HG03378 (cell line): ENCODE data around the gene CDC42BPA.

Experiments used
- ATAC-seq: cut with Tn5 transposase; IDR thresholded peaks from one replicate; pipeline ENCODE4 v1.9.1; 2021; ENCODE audit warnings: mild to moderate bottlenecking, moderate library complexity; ENCODE audit not compliant: unreplicated experiment

The CDC42BPA gene

DNA sequence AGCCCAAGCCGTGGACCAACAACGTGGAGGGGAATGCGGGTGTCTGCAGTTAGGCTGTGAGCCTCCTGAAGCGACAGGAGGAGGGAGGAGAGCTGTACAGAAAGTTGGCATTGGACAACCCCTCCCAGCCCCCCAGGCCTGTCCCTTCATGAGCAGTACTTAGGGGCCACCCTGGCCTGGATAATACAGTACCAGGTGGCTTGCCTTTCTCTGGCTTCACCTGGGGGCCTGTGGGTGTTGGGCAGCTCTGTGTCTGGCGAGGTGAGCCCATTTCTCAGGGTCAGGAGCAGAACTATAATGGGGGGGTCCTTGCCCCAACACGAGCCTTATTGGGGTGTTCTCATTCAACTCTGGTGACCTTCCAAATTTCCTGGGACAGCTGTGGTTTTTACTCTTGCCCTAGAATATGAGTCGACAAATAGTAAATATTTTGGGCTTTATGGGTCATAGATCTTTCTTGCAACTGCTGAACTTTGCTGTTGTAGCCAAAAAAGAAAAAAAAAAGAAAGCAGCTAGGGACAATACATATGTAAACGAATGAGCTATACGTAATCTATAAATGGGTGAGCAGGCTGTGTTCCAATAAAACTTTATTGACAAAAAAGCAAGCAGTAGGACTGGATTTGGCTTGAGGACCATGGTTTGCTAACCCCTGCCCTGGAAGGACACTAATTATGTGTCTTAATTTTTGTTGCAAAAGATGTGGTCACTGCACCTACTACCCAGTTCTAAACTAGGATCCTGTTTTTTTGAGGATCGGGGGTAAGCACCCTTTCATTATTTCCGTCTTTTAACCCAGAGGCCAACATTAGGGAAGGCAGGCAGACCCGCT, 366.8 kb downstream of the CDC42BPA start:
- ATAC-seq = no peak

DNA sequence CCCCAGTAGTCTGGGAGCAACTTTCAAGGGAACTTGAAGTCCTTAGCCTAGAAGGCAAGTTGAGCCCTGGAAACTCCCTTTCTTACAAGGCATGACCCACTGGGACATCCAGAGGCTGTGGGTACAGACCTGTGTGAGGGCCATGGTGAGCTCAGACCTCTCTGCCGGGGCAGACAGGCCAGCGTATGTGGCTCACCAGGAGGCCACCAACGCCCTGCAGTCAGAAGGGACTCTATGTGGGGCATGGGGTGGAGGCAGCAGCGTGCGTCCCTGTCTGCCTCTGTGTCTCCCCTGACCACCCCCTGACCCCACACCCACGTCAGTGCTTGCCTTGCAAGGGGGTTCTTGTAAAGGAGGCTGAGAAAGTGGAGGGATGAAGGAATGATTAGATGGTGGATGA, 367.4 kb downstream of the CDC42BPA start:
- ATAC-seq = no peak

DNA sequence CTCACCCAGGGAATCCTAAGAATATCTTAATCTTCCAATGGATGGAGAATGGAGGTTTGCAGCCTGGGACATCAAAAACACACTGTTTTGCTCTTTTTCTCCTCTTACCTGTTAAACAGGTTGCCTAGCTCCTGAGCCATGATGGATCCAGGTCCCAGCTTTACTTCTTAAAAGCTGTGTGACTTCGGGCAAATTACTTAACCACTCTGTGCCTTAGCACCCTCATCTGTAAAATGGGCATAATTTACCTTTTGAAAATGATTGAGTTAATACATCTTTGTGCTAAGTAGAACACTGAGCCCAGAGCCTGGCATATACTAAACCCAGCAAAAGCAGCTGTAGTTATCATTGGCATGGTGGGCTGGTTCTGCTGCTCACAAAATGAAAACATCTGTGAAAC, 368.0 kb downstream of the CDC42BPA start:
- no peak for ATAC-seq

DNA sequence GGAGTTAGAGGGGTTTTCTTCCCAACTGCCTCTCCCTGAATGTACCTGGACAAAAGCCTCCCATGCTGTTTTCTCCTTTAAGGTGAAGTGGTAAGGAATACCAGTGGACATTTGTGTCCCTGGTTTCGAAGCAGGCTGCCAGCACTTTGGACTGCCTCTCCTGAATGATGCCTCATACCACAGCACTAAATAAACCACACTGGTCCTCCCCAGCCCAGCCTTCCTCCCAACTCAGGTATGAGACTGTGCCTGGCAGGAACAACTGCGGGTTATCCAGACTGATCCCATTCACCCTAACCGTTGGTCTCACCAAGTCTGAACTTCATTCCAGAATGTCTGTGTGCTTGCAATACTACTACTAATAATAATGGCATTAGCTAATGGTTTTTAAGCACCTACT, 368.9 kb downstream of the CDC42BPA start:
- no peak for ATAC-seq

DNA sequence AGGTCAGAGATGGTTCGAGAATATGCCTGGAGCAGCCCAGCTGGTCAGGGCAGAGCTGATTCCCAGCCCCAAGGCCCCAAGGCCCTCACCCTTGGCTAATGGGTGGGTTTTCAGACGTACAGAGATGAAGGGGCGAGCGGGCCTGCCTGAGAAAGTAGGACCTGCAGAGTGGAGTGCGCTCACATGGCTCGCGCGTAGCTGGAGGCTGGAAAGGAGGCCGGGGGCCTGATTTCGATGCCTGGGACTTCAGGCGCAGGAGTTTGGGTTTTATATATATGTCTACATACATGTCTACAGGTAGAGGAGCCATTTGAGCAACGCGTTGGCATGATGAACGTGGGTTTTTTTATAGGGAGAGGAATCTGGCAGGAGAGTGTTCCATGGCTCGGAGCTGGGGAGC, 369.3 kb downstream of the CDC42BPA start:
- ATAC-seq = no peak

DNA sequence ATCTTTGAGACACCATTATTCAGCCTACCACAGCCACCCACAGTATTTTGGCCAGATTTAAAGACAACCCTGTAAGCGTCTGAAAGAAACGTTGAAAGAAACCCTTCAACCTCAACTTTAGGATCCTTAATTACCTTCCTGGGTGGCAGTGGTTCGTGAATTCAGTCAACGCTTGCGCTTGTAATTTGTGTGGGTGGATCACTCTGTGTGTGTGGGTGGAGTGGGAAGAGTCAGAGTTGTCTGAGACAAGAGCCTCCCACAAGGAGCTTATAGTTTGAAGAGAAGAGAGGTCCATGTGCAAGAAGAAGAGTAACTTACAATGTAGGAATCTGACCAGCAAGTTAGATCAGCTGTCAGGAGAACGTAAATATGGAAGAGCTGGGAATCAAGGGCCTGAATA, 369.8 kb downstream of the CDC42BPA start:
- ATAC-seq = no peak

DNA sequence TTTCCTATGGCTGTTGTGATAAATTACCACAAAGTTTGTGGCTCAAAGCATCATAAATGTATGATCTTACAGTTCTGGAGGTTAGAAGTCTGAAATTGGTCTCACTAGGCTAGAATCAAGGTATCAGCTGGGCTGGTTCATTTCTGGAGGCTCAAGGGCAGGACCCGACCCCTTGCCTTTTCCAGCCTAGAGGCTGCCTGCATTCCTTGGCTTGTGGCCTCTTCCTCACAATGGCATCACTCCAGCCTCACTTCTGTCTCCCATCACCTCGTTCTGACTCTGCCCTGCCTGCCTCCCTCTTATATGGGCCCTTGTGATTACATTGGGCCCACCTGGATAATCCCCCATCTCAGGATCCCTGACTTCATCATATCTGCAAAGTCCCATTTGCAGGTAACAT, 370.2 kb downstream of the CDC42BPA start:
- no peak for ATAC-seq

DNA sequence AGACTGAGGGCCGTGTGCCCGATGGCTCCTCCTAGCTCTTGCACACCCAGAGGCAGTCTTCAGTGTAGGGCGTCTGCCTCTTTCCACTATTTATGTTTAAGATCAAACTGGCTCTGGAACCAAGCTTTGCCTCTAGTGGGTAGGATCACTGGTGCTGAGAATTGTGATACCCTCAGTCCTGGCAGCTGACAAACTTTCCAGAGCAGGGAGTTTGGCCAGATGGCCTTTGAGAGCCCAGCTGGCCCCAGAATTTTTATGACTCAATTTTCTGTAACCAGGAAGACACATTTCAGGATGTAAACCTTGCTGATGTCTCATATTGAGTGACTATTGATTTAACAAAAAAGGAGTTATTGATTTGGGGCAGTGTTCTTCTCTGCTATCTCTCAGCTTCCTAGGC, 371.5 kb downstream of the CDC42BPA start:
- ATAC-seq = no peak

DNA sequence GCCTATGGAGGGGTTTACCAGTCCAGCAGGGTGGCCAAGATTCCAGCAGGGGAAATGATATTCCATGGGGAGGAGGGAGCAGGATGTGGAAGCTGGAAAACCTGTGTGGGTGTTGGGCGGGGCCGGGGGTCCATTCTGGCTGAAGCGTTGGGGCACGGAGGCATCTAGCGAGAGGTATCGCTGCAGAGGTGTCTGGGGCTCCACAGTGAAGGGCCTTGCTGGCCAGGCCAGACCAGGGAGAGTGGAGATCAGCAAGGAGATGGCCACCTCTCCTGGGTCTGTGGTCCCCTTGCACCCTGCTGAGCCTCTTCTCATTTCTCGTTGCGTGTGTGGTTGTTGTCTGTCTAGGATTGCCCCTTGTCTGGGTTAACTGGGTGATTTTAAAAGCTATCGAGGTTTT, 372.0 kb downstream of the CDC42BPA start:
- ATAC-seq = no peak

DNA sequence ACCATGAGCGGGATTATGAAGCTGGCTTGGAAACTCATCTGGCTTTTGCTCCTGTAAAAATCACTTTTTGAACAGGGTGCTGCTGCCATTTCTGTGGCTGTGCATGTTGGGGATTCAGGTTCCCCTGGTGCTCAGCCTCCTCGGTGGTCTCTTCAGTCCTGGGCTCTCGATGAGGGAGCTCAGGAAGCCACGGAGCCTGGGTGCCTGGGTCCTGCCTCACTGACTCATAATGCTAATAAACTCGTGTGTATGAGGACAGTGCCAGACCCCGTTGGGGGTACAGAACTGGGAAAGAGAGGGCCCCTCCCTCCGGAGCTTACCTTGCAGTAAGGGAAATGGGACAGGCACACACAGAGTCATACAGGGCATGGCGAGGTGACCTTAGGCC, 372.4 kb downstream of the CDC42BPA start:
- no peak for ATAC-seq

DNA sequence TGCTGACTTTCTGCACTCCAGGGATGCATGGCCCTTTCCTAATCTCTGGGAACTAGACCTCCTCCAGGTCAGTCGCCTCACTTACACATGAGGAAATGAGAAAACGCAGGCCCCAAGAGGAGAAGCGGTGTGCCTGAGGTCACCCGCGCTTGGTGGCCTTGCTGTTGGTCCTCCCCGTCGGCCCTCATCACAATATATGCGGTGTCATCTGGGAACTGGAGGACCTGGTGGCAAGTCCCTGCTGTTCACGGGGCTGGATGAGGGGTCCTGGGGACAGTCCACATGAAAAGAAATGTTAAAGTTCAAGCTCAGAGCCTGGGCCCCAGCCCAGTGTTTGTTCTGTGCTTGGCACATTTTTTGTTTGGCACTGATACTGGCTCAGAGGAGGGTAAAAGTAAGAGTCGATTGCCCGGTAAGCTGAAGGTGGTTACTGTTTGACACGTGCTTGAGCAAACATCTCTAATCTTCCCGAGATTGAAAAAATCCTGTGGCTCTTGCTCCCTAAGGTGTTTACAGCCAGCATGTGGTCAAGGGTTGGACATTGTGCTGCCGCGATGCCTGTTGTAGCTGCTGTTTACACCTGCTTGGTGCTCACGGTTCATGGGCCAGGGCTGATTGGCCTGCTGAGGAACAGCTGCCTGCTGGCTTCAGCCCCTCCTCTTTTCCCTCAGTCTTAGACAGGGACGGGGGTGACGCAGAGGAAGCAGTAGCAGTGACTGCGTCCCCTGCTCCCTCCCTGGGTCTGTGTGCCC, 373.0 kb downstream of the CDC42BPA start:
- no peak for ATAC-seq

DNA sequence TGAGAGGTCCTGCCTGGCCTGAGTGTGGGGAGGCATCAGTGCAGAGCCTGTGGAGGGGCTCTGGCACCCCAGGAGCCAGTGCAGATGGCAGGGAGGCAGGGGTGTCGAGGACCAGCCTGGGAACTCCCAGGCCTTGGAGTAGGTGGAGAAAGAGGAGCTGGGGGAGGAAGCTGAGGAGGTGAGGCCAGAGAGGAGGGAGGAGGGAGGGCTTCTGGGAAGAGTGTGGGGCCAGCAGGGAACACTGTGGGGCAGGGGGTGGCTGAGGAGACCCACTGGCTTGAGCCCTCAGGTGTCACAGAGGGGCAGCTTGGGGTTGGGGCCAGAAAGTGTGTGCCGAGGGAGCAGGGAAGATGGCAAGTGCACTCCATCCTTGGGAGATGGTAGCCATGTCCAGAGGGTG, 374.4 kb downstream of the CDC42BPA start:
- ATAC-seq = no peak

DNA sequence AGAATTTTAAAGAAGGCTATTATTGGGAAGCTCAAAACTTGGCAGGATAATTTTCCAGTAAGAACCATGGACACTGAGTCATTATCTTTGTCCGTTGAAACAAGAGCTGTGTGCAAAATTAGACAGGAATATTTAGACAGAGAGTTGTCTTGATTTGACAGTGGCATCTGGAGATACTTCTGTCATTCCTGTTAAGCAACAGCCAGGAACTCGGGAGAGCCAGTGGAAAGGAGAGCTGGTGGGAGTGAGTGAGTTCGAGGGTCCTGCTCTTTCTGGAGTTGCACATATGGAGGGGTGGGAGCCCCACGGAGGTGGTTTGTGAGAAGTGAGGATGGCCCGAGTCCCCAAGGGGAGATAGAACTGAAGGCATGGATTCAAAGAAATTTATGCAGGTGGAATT, 375.1 kb downstream of the CDC42BPA start:
- no peak for ATAC-seq

DNA sequence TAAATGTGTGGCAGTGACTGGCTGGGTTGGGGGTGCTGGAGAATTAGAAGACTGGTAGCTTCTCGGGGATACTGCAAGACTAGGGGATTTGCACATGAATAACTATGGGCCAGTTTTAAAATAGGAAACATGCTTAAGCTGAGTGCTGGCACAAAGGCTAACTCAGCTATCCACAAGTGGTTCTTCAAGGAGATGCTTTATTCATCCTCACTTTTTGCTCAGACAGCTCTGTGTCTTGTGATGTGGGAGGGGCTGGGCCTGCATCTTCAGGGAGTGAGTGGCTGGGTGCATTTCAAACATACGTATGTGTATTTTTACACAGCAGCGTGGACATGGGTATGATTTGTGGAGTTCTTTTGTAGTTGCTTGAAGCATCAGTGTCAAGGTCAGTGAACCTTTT, 375.9 kb downstream of the CDC42BPA start:
- no peak for ATAC-seq

DNA sequence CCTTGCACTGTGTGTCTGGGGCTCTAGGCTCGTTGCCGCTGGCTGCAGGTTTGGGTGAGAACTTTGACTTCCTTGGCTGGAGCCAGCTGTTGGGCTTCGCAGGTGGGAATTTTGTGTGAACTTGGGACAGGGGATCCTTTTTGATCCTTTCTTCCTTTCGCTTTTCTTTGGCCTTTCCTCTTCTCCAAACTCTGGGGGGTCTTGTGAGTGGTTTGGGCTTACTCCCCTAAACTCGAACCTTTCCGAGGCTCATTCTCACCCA, 377.6 kb downstream of the CDC42BPA start:
- no peak for ATAC-seq

DNA sequence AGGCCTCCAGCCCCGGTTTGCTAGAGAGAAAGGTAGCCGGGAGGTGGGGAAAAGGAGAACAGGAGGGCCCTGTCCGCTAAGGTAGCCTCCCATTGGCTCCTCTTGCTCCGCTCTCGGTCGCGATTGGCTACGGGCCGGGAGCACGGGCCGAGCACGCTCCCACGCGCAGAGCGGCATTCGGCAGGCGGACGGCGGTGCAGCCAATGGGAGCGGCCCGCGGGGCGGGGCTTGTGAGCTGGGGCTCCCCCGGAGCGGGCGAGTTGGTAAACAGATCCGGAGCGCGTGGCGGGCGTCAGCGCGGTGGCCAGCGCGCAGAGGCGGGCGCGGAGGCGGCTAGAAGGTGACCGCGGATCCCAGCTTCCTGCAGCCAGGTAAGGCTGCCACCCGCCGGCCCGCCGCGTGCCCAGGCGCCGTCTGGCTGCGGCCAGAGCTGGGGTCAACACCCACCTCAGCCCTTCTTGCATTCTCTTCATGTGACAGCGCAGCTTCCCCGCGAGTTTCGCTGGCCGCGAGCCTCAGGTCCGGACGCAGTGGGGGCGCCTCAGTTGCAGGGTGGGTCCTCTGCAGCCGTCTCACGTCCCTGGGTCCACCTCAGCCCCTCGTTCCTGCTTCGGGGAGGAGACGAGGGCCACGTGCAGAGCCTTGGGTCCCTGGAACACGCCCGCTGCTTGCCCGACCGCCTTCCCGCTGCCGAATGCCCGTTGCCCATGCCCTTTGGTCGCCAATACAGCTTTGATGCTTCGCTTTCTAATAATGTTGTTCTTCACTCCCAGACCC, 378.1 kb downstream of the CDC42BPA start, which contains the start of gene COQ8A:
COQ8A (plus strand) TSS at position 266 of the 777 bp plus-strand sequence. CDS start 21,092 bp downstream, outside the sequence.
- peak; percentile 95 for ATAC-seq
